H9 (cell line): Measurements from ENCODE around the gene MROH8. TPM values are rescaled to one million over a fixed set of nuclear protein-coding genes. Genes with fewer than 3 reads are reported as not detected.

ENCODE experiments used
- DNase-seq: peaks from one replicate; pipeline ENCODE4 v3.0.0-alpha.2; 2017
- H2AFZ ChIP-seq: one replicate; pipeline ENCODE4 v1.6.1; 2013; ENCODE audit warnings: mild to moderate bottlenecking, low read length, control low read depth, moderate library complexity
- H2AK5ac ChIP-seq: 2 replicates; pipeline ENCODE4 v1.6.1; 2013; ENCODE audit warnings: low read length, control low read depth, mixed read lengths; ENCODE audit not compliant: insufficient read length
- H2BK120ac ChIP-seq: one replicate; pipeline ENCODE4 v1.6.1; 2013; ENCODE audit warnings: low read depth, mild to moderate bottlenecking, low read length, control low read depth, inconsistent platforms; ENCODE audit not compliant: poor library complexity, severe bottlenecking
- H2BK12ac ChIP-seq: 2 replicates; pipeline ENCODE4 v1.6.1; 2013; ENCODE audit warnings: low read length, control low read depth, mixed read lengths, low read depth; ENCODE audit not compliant: insufficient read length
- H2BK15ac ChIP-seq: 2 replicates; pipeline ENCODE4 v1.6.1; 2013; ENCODE audit warnings: low read depth, low read length, control low read depth
- H2BK20ac ChIP-seq: one replicate; pipeline ENCODE4 v1.6.1; 2013; ENCODE audit warnings: low read depth, mild to moderate bottlenecking, low read length, control low read depth, inconsistent platforms; ENCODE audit not compliant: poor library complexity, severe bottlenecking
- H2BK5ac ChIP-seq: 2 replicates; pipeline ENCODE4 v1.6.1; 2013; ENCODE audit warnings: low read length, control low read depth, mixed read lengths; ENCODE audit not compliant: insufficient read length
- H3K14ac ChIP-seq: 2 replicates; pipeline ENCODE4 v1.6.1; 2013; ENCODE audit warnings: low read length, control low read depth; ENCODE audit not compliant: insufficient read depth
- H3K18ac ChIP-seq: 2 replicates; pipeline ENCODE4 v1.6.1; 2013; ENCODE audit warnings: low read depth, mild to moderate bottlenecking, mixed read lengths, low read length, control low read depth; ENCODE audit not compliant: insufficient read length
- H3K23ac ChIP-seq: 2 replicates; pipeline ENCODE4 v1.6.1; 2013; ENCODE audit warnings: low read length, control low read depth, mixed read lengths, low read depth; ENCODE audit not compliant: insufficient read length
- H3K23me2 ChIP-seq: 2 replicates; pipeline ENCODE4 v1.6.1; 2013; ENCODE audit warnings: low read depth, mild to moderate bottlenecking, mixed read lengths, low read length, control low read depth; ENCODE audit not compliant: insufficient read length, poor library complexity, severe bottlenecking
- H3K27ac ChIP-seq: 2 replicates; pipeline ENCODE4 v1.5.1; 2013; ENCODE audit warnings: low read length, control low read depth, mixed read lengths, low read depth; ENCODE audit not compliant: insufficient read length
- H3K27me3 ChIP-seq: 2 replicates; pipeline ENCODE4 v1.6.1; 2013; ENCODE audit warnings: low read length, control low read depth, inconsistent platforms; ENCODE audit not compliant: insufficient read depth
- H3K4ac ChIP-seq: 2 replicates; pipeline ENCODE4 v1.6.1; 2013; ENCODE audit warnings: low read depth, mild to moderate bottlenecking, control low read depth, inconsistent platforms, low read length, moderate library complexity
- H3K4me1 ChIP-seq: 2 replicates; pipeline ENCODE4 v1.6.1; 2013; ENCODE audit warnings: low read length, control low read depth, inconsistent platforms; ENCODE audit not compliant: insufficient read depth
- H3K4me2 ChIP-seq: 2 replicates; pipeline ENCODE4 v1.6.1; 2013; ENCODE audit warnings: low read length, control low read depth, mixed read lengths; ENCODE audit not compliant: insufficient read length, insufficient read depth
- H3K56ac ChIP-seq: 2 replicates; pipeline ENCODE4 v1.6.1; 2013; ENCODE audit warnings: low read depth, mild to moderate bottlenecking, mixed read lengths, low read length, control low read depth; ENCODE audit not compliant: insufficient read length
- H3K79me1 ChIP-seq: 2 replicates; pipeline ENCODE4 v1.6.1; 2013; ENCODE audit warnings: low read depth, mild to moderate bottlenecking, moderate library complexity, low read length, control low read depth, inconsistent platforms; ENCODE audit not compliant: insufficient read depth, poor library complexity, severe bottlenecking
- H3K79me2 ChIP-seq: 2 replicates; pipeline ENCODE4 v1.6.1; 2013; ENCODE audit warnings: low read length, control low read depth, inconsistent platforms; ENCODE audit not compliant: insufficient read depth
- H3K9ac ChIP-seq: 2 replicates; pipeline ENCODE4 v1.6.1; 2013; ENCODE audit warnings: low read length, control low read depth, mixed read lengths; ENCODE audit not compliant: insufficient read length; ENCODE audit errors: extremely low read depth
- H3K9me3 ChIP-seq: one replicate; pipeline ENCODE4 v1.6.1; 2013; ENCODE audit warnings: low read depth, low read length, inconsistent platforms; ENCODE audit not compliant: control insufficient read depth
- H3T11ph ChIP-seq: one replicate; pipeline ENCODE4 v1.6.1; 2013; ENCODE audit warnings: mild to moderate bottlenecking, low read length, control low read depth, inconsistent platforms
- H4K20me1 ChIP-seq: one replicate; pipeline ENCODE4 v1.6.1; 2013; ENCODE audit not compliant: control insufficient read depth, insufficient read length, insufficient read depth
- H4K5ac ChIP-seq: 2 replicates; pipeline ENCODE4 v1.6.1; 2013; ENCODE audit warnings: low read depth, mild to moderate bottlenecking, mixed read lengths, low read length, control low read depth; ENCODE audit not compliant: insufficient read length
- H4K8ac ChIP-seq: replicated peaks from 2 replicates; pipeline ENCODE4 v1.6.1; 2013; ENCODE audit warnings: low read length, control low read depth, mixed read lengths, low read depth; ENCODE audit not compliant: insufficient read length
- H4K91ac ChIP-seq: 2 replicates; pipeline ENCODE4 v1.6.1; 2013; ENCODE audit warnings: low read depth, mild to moderate bottlenecking, moderate library complexity, mixed read lengths, low read length, control low read depth; ENCODE audit not compliant: insufficient read length
- H3K27ac Mint-ChIP-seq, 3 experiments: 2 replicates in 2 of 3; 3 replicates in 1 of 3; pipeline ENCODE4 v1.8.0; 2020 to 2021; ENCODE audit warnings: mixed read lengths in 3 of 3, mild to moderate bottlenecking in 1 of 3, moderate library complexity in 1 of 3
- H3K27me3 Mint-ChIP-seq: 2 replicates; pipeline ENCODE4 v1.8.0; 2021; ENCODE audit warnings: low read depth, mild to moderate bottlenecking, moderate library complexity, mixed read lengths
- H3K36me3 Mint-ChIP-seq, 3 experiments: 2 replicates in 2 of 3; 3 replicates in 1 of 3; pipeline ENCODE4 v1.8.0; 2020 to 2021; ENCODE audit warnings: low read depth in 3 of 3, mixed read lengths in 3 of 3; ENCODE audit not compliant: insufficient read depth in 1 of 3
- H3K4me1 Mint-ChIP-seq, 2 experiments: 2 replicates each; pipeline ENCODE4 v1.8.0; 2020; ENCODE audit warnings: mixed read lengths in 2 of 2
- H3K4me3 Mint-ChIP-seq, 2 experiments: 2 replicates in 1 of 2; 3 replicates in 1 of 2; pipeline ENCODE4 v1.8.0; 2020 to 2021; ENCODE audit warnings: mild to moderate bottlenecking in 2 of 2, mixed read lengths in 2 of 2, moderate library complexity in 1 of 2
- H3K9me3 Mint-ChIP-seq, 2 experiments: 2 replicates in 1 of 2; 3 replicates in 1 of 2; pipeline ENCODE4 v1.8.0; 2020; ENCODE audit warnings: mild to moderate bottlenecking in 2 of 2, mixed read lengths in 2 of 2, moderate library complexity in 1 of 2
- CTCF ChIP-seq: fragments of 200-600 bp; sonication (generic); conservative IDR thresholded peaks from 3 replicates; pipeline ENCODE4 v1.8.0; 2021; ENCODE audit warnings: antibody characterized with exemption, mild to moderate bottlenecking
- WGBS: extraction: QIAGEN DNeasy Blood & Tissue Kit; methylation state at CpG from one replicate; pipeline ENCODE4 v1.1.7; 2013; ENCODE audit warnings: missing lambda C conversion rate, low lambda C conversion rate, mixed read lengths; ENCODE audit not compliant: insufficient read length; ENCODE audit errors: extremely low coverage; 5-methylcytosine and 5-hydroxymethylcytosine counted together
- total RNA-seq: library from RNA; stranded (reverse); gene quantifications from 2 replicates; pipeline ENCODE4 v1.2.1, GENCODE V29; 2021

The MROH8 gene
- total RNA-seq, 1 experiment from 2014 or later: 0.90 TPM

GRCh38 chr20:37072293-37073196 lies 106.8 kb downstream of the MROH8 start:
- Histone ChIP-seq H3K23me2 (no peaks in the 10 kb centered on the region), H3K4ac (no peak overlapping the region), H4K20me1 (no peaks in the 10 kb centered on the region), H4K8ac (no peak overlapping the region), H3K4me2 (no peak overlapping the region), H2BK120ac (no peak overlapping the region), H2BK12ac (no peak overlapping the region), H3K23ac (no peak overlapping the region), H3K27me3 (no peaks in the 10 kb centered on the region), H4K91ac (no peak overlapping the region), H3K79me1 (no peaks in the 10 kb centered on the region), H2AFZ (no peak overlapping the region), H3K9ac (no peak overlapping the region), H3K9me3 (no peaks in the 10 kb centered on the region), H3K14ac (no peak overlapping the region), H3K4me1 (no peaks in the 10 kb centered on the region), H2BK5ac (no peak overlapping the region), H4K5ac (no peak overlapping the region), H3K56ac (no peak overlapping the region), H2BK15ac (no peak overlapping the region), H3T11ph (no peak overlapping the region), H2BK20ac (no peak overlapping the region), H3K18ac (no peak overlapping the region), H3K27ac (no peak overlapping the region), H2AK5ac (no peak overlapping the region), H3K79me2 (no peaks in the 10 kb centered on the region)
- no peak for DNase-seq
- no peak for TF ChIP-seq CTCF
- Mint-ChIP-seq H3K9me3 (peaks cover 10% of the 10 kb centered on the region in 2 experiments), H3K27me3 (no peaks in the 10 kb centered on the region; the same call in 1 of the 2 replicates), H3K27ac (no peak overlapping the region), H3K36me3 (peaks cover 24 to 50% (median 48%) of the 10 kb centered on the region in 3 experiments), H3K4me3 (no peak overlapping the region), H3K4me1 (no peaks in the 10 kb centered on the region)
- no CpG with 5 or more reads among the region's 17 CpGs for WGBS
